Naive thymus-derived CD8-positive, alpha-beta T cell (primary cell): ENCODE measurements around the gene PRIMA1. TPM values are rescaled to one million over a fixed set of nuclear protein-coding genes. Genes with fewer than 3 reads are reported as not detected.
A peak's percentile ranks its signal among the peaks of the same experiment; 100 is the strongest.

Experiments
- ATAC-seq, 2 donors: fragments of 150-1000 bp; cut with Tn5 transposase in 1 of 2; sonication (Bioruptor Pico), chemical (Tn5 transposase) in 1 of 2; 1 replicate in 1 of 2; 2 replicates in 1 of 2; pipeline ENCODE4 v1.10.0; 2021; ENCODE audit warnings: mild to moderate bottlenecking in 2 of 2, moderate library complexity in 2 of 2
- POLR2A ChIA-PET: fragments of 350-600 bp; sonication (Branson Sonifier 250); formaldehyde crosslinking; loops from one replicate; lab custom pipeline; 2021; ENCODE audit warnings: antibody characterized with exemption; lab: Charles Lee
- DNase-seq, 10 donors: peaks; one replicate each; pipeline versions ENCODE4 v3.0.0 to v3.0.0-alpha.2; 2020 to 2022
- H3K27ac Mint-ChIP-seq, 10 donors: one replicate each; pipeline ENCODE4 v1.8.0; 2020 to 2022; ENCODE audit warnings: mild to moderate bottlenecking in 10 of 10, mixed read lengths in 10 of 10, moderate library complexity in 4 of 10, inconsistent platforms in 1 of 10
- H3K27me3 Mint-ChIP-seq, 5 donors: one replicate each; pipeline ENCODE4 v1.8.0; 2021 to 2022; ENCODE audit warnings: mixed read lengths in 5 of 5
- H3K36me3 Mint-ChIP-seq, 3 donors: one replicate each; pipeline ENCODE4 v1.8.0; 2020 to 2022; ENCODE audit warnings: mixed read lengths in 3 of 3, mild to moderate bottlenecking in 2 of 3, inconsistent platforms in 1 of 3
- H3K4me1 Mint-ChIP-seq, 4 donors: one replicate each; pipeline ENCODE4 v1.8.0; 2021 to 2022; ENCODE audit warnings: mixed read lengths in 4 of 4
- H3K4me3 Mint-ChIP-seq, 10 donors: one replicate each; pipeline ENCODE4 v1.8.0; 2020 to 2022; ENCODE audit warnings: mild to moderate bottlenecking in 10 of 10, mixed read lengths in 10 of 10, moderate library complexity in 6 of 10, inconsistent platforms in 1 of 10
- H3K9me3 Mint-ChIP-seq, 9 donors: one replicate each; pipeline ENCODE4 v1.8.0; 2020 to 2022; ENCODE audit warnings: mixed read lengths in 9 of 9, mild to moderate bottlenecking in 3 of 9, inconsistent platforms in 1 of 9, moderate library complexity in 1 of 9
- polyA plus RNA-seq, 3 donors: library from polyadenylated mRNA; unstranded; fragments of 300-500 nt; fragmentation: Illumina TruSeq; gene quantifications; one replicate each; pipeline ENCODE4 v1.2.3, GENCODE V29; 2021
- total RNA-seq, 8 experiments: library from RNA in 2 of 8; stranded (reverse) in 2 of 8; gene quantifications; one replicate each; pipeline ENCODE4 v1.2.3 and lab custom pipeline; 2021 to 2026

Gene PRIMA1
- total and polyA plus RNA-seq, 5 experiments from 2014 or later = not detected

DNA sequence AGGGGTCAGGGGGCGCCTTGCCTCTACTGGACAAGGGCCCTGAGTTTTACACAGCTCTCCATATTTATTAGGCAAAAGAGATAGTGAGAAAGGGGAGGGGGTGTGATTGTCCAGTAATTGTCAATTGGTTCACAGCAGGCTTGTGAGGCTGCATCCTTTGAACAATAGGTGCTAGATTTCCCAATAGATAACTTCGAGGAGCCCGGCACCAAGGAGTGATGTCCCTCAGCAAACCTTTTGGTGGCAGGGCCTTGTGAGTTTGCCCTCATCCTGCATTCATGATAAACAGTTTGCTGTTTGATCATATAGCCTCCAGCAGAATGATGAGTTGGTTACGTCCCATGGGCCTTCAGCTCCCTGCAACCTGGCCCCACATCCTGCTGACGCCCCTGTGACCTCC, 2.7 kb upstream of the PRIMA1 start:
- peaks cover 2 to 16% (median 7%) of the 10 kb centered on the region in 4 donors for H3K4me1 Mint-ChIP-seq
- ATAC-seq (no peak), DNase-seq (no peak)
- H3K9me3 Mint-ChIP-seq = peaks cover 0 to 9% (median 0%) of the 10 kb centered on the region in 9 donors
- H3K27ac Mint-ChIP-seq = no peak overlapping the region
- peaks cover 28 to 84% (median 52%) of the 10 kb centered on the region in 5 donors for H3K27me3 Mint-ChIP-seq
- no peak overlapping the region for H3K4me3 Mint-ChIP-seq
- no peaks in the 10 kb centered on the region for H3K36me3 Mint-ChIP-seq
- POLR2A ChIA-PET = no interaction called here

DNA sequence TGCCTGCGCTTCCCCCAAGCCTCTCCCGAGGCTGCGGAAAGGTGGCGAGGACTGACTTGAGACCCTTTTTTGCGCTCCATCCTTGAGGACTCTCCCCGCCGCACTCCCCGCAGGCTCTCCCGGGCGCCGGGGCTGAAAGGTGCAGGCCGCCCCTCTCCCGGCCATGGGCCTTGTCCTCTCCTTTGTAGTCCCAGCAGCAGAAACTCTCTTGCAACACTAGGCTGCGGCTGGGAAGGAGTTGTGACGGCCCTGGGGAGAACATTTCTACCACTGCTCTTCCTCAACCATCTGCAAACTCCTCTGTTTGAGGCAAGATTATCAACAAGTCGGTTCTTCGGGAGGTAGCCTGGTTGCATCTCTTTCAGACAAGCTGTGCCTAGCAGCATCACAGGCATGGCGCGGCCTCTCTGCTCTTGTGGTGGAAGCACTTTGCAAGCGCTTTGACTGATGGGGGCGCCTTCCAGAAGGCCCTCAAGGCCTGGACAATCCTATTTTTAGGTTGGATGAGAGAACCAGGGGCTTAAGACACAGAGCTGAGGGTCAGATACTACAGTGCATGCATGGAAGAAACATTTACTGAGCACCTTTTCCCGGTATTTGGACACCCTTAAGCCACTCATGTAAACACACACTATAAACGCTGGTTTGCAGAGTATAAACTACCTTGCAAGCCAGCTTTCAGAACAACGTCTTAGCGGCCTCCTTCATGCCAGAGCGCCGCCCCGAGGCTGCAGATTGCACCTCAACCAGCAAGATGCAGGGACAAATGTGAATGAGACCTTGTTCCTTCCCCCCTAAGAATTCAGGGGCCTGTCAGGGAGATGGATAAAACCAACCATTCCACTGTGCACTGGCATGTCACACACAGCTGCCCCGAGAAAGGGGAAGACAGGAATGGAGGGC, 1.2 kb upstream of the PRIMA1 start:
- H3K4me1 Mint-ChIP-seq = peaks cover 2 to 16% (median 7%) of the 10 kb centered on the region in 4 donors
- DNase-seq = no peak
- POLR2A ChIA-PET = no interaction called here
- H3K4me3 Mint-ChIP-seq = peak overlapping the region in 2 of 10 donors; percentile 4 to 40
- H3K36me3 Mint-ChIP-seq = no peaks in the 10 kb centered on the region
- no peak overlapping the region for H3K27ac Mint-ChIP-seq
- no peak for ATAC-seq
- H3K27me3 Mint-ChIP-seq = peaks cover 28 to 95% (median 57%) of the 10 kb centered on the region in 5 donors
- H3K9me3 Mint-ChIP-seq = peaks cover 0 to 6% (median 0%) of the 10 kb centered on the region in 9 donors

DNA sequence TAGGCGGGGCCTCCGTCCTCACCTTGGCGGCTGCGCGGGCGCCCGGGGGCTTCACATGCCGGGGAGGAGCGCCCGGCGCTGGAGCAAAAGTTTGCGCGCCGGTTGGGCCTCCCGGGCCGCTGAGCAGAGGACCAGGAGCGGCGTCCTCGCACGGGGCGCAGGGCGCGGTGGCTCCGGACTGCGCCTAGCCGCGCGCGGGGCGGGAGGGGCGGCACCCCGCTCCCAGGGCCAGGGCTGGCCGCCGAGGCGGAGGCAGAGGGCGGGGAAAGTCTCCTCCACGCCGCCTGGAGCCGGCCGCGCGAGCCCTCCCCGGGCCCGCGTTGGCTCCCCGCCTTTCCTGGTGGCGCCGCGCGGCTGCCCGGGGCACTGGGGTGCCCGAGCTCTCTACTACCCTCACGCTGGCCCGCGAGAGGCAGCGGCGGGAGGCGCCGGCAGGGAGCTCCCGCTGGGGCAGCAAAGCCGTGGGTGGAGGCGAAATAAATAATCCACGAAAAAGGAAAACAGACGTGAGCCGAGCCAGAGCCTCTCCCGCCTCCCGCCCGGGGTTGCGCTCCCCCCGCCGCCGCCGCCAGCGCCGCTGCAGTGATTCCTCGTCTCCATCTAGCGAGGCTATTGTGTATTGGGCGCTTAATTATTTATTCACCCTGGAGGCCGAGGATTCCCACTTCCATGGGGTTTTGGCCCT, 400 bp upstream of the PRIMA1 start:
- POLR2A ChIA-PET = no interaction called here
- Mint-ChIP-seq H3K27me3 (peaks cover 27 to 94% (median 52%) of the 10 kb centered on the region in 5 donors), H3K4me3 (no peak overlapping the region), H3K4me1 (peaks cover 2 to 16% (median 7%) of the 10 kb centered on the region in 4 donors), H3K27ac (no peak overlapping the region), H3K36me3 (no peaks in the 10 kb centered on the region), H3K9me3 (peaks cover 0 to 2% (median 0%) of the 10 kb centered on the region in 9 donors)
- ATAC-seq (no peak), DNase-seq (no peak)

DNA sequence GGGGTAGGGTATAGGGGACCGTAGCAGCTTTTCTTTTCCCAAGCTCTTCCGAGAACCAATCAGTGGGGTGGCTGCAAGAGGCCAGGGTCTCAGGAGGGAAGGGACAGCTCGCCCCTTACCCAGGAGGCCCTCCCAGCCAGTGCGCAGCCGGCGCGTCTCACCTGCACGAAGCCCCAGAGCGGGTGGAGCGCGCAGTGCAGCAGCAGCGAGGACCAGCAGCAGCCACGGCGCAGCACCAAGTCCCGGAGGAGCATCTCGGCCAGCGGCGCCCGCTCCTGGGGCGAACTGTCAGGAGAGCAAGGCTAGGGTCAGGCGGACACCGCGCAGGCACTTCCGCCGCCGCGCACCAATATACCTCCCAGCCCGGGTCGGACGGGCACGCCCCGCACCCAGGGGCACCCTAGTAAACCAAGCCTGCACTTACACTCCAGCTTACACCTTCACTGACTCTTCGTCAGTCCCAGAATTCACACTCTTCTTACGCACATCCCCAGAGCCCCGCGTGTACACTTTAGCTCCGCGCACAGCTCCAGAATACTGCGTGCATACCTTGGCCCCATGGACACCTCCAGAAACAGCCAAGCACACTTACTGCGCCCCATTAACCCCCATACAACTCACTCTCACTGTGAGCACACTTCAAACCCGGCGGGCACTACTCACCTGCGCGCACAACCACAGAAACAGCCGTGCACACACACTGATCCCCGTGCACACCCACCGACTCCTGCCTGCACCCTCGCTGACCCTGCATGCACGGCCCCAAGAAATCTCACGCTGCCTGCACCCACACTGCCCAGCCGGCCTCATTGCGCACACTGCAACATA, 606 bp downstream of the PRIMA1 start:
- H3K9me3 Mint-ChIP-seq = peaks cover 0 to 2% (median 0%) of the 10 kb centered on the region in 9 donors
- ATAC-seq (no peak), DNase-seq (no peak)
- peaks cover 27 to 84% (median 54%) of the 10 kb centered on the region in 5 donors for H3K27me3 Mint-ChIP-seq
- POLR2A ChIA-PET = no interaction called here
- no peaks in the 10 kb centered on the region for H3K36me3 Mint-ChIP-seq
- peaks cover 2 to 16% (median 7%) of the 10 kb centered on the region in 4 donors for H3K4me1 Mint-ChIP-seq
- H3K4me3 Mint-ChIP-seq = no peak overlapping the region
- H3K27ac Mint-ChIP-seq = no peak overlapping the region

DNA sequence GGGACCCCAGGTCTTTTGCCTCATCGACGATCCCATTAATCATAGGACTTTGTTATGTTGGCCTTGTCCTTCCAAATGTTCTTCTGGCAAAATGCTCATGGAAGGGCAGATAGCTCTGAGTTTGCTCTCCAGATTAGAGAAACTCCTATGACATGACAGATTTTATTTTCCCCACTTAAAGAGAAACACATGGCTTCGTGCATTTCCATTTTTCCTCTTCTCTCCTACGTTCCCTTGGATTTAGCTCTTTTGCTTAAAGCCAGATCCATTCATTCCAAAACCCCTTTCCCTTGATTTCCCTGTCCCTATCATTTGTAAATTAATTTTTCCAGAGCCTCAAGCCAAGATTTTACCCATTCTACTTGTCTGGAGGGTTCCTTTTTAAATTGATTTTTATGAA, 2.9 kb downstream of the PRIMA1 start:
- no peak for ATAC-seq
- H3K9me3 Mint-ChIP-seq = peaks cover 0 to 2% (median 0%) of the 10 kb centered on the region in 9 donors
- no peak for DNase-seq
- H3K27me3 Mint-ChIP-seq = peaks cover 21 to 62% (median 43%) of the 10 kb centered on the region in 5 donors
- H3K36me3 Mint-ChIP-seq = no peaks in the 10 kb centered on the region
- H3K4me1 Mint-ChIP-seq = peaks cover 2 to 16% (median 7%) of the 10 kb centered on the region in 4 donors
- H3K4me3 Mint-ChIP-seq = no peak overlapping the region
- POLR2A ChIA-PET = no interaction called here
- no peak overlapping the region for H3K27ac Mint-ChIP-seq

DNA sequence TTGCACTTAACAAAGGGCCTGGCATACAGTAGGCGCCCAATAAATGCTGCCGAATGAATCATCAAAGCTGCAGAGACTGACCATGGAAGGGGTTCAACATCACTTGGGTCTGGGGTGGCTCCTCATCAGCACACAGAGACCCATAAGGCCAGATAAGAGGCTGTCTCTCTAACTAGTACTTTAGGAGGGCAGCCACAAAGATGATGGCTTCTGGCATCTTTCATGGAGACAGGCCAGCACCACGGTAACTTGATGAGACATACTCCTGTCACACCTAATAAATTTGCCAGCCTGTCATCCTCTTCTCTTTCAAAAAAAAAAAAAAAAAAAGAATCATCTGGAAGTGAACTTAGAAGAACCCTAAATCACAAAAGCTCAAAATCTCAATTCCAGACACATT, 3.4 kb downstream of the PRIMA1 start:
- no peak overlapping the region for H3K4me3 Mint-ChIP-seq
- H3K9me3 Mint-ChIP-seq = peaks cover 0 to 2% (median 0%) of the 10 kb centered on the region in 9 donors
- POLR2A ChIA-PET = no interaction called here
- no peaks in the 10 kb centered on the region for H3K36me3 Mint-ChIP-seq
- no peak for DNase-seq
- no peak overlapping the region for H3K27ac Mint-ChIP-seq
- ATAC-seq = no peak
- H3K27me3 Mint-ChIP-seq = peaks cover 19 to 56% (median 38%) of the 10 kb centered on the region in 5 donors
- H3K4me1 Mint-ChIP-seq = peaks cover 2 to 16% (median 7%) of the 10 kb centered on the region in 4 donors

DNA sequence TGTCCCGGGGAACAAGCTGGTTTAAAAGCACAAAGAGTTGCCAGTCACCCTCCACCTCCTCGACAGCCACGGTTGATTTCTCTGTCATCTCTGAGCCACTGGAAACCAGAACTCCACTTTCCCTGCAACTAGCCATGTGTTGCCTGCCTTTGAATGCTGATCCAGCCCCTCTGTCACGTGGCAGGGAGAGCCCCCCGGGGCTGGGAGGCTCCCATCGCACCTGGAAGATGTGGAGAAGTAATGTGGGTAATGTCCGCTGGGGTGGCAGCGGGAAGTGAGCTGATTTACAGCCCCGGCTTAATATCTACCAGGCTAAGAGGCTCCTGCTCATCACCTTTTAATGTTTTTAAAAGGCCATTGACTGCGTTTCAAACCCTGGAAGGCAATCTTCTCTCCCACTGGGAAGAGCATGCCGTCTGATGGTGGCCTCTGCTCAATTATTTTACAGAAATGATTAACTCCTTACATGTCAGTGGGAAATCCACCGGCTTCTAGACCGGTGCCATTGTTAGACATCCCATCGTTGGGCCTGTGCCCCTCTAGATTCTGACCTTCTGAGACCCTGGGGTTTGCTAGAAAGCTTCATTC, 7.4 kb downstream of the PRIMA1 start:
- POLR2A ChIA-PET = no interaction called here
- ATAC-seq (no peak), DNase-seq (no peak)
- no peaks in the 10 kb centered on the region for H3K36me3 Mint-ChIP-seq
- no peak overlapping the region for H3K27ac Mint-ChIP-seq
- H3K4me1 Mint-ChIP-seq = no peaks in the 10 kb centered on the region
- peaks cover 4 to 27% (median 12%) of the 10 kb centered on the region in 5 donors for H3K27me3 Mint-ChIP-seq
- no peak overlapping the region for H3K4me3 Mint-ChIP-seq
- peaks cover 0 to 1% (median 0%) of the 10 kb centered on the region in 9 donors for H3K9me3 Mint-ChIP-seq

DNA sequence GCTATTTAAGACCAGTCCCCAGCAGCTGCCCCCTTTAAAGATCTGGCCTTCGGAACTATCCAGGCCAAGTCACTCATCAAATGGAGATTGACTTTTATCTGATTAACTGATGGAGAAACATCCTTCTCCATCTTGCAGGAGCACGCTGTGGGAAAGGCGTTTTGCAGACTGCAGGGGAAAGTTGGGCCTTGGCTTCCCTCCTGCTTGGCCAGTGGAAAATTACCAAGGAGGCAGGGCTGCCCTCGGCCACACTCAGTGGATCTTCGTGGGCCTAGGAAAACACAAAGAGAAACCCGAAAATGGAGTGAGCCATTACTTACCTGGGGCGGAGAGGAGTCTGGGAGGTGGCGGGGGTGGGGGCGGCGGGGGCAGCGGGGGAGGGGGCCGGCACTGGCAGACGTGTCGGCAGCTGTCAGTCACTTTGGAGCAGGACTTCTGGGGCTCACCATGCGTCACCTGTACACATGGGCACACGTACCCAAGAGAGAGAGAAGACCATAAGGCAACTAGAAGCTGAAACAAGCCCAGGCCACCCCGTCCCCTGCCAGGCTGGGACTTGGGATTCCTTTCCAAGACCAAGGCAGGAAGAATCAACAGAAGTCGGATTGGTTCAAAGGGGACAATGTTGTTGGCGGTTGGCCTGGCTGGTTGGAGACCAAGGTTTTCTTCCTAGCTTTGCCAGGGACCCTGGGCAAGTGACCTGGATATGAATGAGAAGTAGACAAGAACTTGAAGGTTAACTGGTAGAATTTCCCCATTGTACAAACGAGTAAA, 9.2 kb downstream of the PRIMA1 start:
- Mint-ChIP-seq H3K4me1 (no peaks in the 10 kb centered on the region), H3K9me3 (no peaks in the 10 kb centered on the region), H3K36me3 (no peaks in the 10 kb centered on the region), H3K4me3 (no peak overlapping the region), H3K27me3 (peaks cover 3 to 20% (median 4%) of the 10 kb centered on the region in 5 donors), H3K27ac (no peak overlapping the region)
- POLR2A ChIA-PET = no interaction called here
- ATAC-seq = no peak
- DNase-seq = no peak

DNA sequence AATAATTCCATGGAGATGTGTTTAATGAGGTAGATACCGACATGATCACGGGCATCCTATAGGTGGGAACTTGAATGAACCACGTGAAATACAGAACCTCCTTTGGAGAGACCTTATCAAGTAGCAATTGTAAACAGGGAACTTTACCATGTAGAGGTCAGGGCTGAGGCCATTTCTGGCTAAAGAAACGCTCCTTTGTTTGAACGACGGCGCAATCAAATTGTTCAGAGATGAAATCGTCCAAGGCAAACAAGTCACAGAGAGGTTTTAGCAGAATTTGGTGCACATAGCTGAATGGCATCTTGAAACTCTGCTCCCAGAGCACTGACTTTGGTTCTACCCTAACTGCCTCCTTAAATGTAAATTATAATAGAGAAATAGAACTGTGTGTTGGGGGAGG, 9.8 kb downstream of the PRIMA1 start:
- DNase-seq (no peak), ATAC-seq (no peak)
- H3K4me3 Mint-ChIP-seq = no peak overlapping the region
- POLR2A ChIA-PET = no interaction called here
- no peaks in the 10 kb centered on the region for H3K4me1 Mint-ChIP-seq
- H3K9me3 Mint-ChIP-seq = no peaks in the 10 kb centered on the region
- no peak overlapping the region for H3K27ac Mint-ChIP-seq
- peaks cover 0 to 20% (median 4%) of the 10 kb centered on the region in 5 donors for H3K27me3 Mint-ChIP-seq
- no peaks in the 10 kb centered on the region for H3K36me3 Mint-ChIP-seq

DNA sequence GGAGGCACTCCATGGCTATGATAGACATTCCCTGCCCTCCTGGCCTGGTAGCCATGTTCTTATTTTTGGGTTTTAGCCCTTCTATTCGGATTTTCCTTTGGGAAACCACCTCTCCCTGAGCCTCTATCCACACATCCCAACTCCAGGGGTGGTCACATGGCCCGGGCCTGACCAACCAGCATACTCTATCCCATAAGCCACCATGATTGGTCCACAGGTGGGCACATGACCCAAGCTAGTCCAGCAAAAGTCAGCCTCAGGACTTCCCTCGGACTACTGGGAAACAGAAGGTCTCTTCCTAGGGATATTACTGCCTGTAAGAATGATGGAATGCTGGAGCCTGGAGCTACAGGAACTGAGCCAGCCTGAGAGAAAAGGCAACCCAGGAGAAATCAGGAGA, 12.5 kb downstream of the PRIMA1 start:
- DNase-seq (no peak), ATAC-seq (no peak)
- no peaks in the 10 kb centered on the region for H3K36me3 Mint-ChIP-seq
- H3K4me3 Mint-ChIP-seq = no peak overlapping the region
- POLR2A ChIA-PET = no interaction called here
- no peak overlapping the region for H3K27ac Mint-ChIP-seq
- no peaks in the 10 kb centered on the region for H3K4me1 Mint-ChIP-seq
- H3K27me3 Mint-ChIP-seq = peaks cover 0 to 19% (median 1%) of the 10 kb centered on the region in 5 donors
- H3K9me3 Mint-ChIP-seq = peaks cover 0 to 7% (median 0%) of the 10 kb centered on the region in 9 donors

DNA sequence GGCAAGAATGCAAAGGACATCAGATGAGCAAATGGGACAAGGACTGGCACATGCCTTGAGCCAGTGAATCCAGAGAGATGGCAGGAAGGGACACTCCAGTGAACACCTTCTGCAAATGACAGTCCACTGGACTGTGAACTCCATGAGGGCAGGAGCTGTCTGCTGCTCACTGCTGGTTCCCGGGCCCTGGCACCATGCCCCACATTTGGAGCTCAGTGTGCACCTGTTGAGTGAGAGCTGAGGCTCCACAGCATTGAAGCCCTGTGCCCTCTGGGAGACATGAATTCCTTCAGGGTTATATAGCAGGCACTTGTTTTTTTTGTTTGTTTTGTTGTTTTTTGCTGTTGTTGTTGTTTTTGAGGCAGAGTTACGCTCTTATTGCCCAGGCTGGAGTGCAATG, 13.1 kb downstream of the PRIMA1 start:
- H3K36me3 Mint-ChIP-seq = no peaks in the 10 kb centered on the region
- peaks cover 0 to 24% (median 1%) of the 10 kb centered on the region in 5 donors for H3K27me3 Mint-ChIP-seq
- no peak overlapping the region for H3K4me3 Mint-ChIP-seq

More for the DNA sequence above, 13.1 kb downstream of the PRIMA1 start:
- Mint-ChIP-seq H3K4me1 (no peaks in the 10 kb centered on the region), H3K9me3 (peaks cover 0 to 7% (median 0%) of the 10 kb centered on the region in 9 donors), H3K27ac (no peak overlapping the region)
- DNase-seq (no peak), ATAC-seq (no peak)
- POLR2A ChIA-PET = no interaction called here
